ENCODE data around the gene LAMA4. TPM values are rescaled to one million over a fixed set of nuclear protein-coding genes. Genes with fewer than 3 reads are reported as not detected.

The LAMA4 gene
- total RNA-seq, 1 donor from 2014 or later = 18.0 TPM

DNA sequence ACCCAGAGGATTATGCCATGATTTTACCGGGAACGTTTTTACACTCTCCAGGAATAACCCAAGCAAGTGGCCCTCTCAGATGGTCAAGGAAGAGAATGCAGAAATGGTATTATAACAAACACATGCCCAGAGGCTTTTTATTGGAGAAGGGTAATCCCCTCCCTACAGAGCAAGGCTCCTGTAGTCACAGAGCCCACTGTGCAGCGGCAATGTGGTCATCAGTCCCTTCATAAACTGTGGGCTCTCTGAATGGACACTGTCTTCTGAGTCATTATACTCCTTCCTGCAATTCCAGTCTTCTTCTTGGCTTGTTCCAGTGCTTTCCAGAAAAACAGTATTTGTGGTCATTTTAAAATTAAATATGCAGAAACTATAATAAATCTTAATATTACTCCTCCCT lies 74.7 kb downstream of the LAMA4 start:
- no peaks in the 10 kb centered on the region for H3K9me3 Mint-ChIP-seq
- no peaks in the 10 kb centered on the region for H3K27me3 Mint-ChIP-seq (ENCODE audit: low read depth)
- H3K27ac Mint-ChIP-seq (ENCODE audit: unreplicated experiment) = no peak overlapping the region
- H3K4me1 Mint-ChIP-seq = peaks cover 7% of the 10 kb centered on the region
- H3K36me3 Mint-ChIP-seq (ENCODE audit: low read depth) = peaks cover 6% of the 10 kb centered on the region
- TF ChIP-seq, protein P1, sequence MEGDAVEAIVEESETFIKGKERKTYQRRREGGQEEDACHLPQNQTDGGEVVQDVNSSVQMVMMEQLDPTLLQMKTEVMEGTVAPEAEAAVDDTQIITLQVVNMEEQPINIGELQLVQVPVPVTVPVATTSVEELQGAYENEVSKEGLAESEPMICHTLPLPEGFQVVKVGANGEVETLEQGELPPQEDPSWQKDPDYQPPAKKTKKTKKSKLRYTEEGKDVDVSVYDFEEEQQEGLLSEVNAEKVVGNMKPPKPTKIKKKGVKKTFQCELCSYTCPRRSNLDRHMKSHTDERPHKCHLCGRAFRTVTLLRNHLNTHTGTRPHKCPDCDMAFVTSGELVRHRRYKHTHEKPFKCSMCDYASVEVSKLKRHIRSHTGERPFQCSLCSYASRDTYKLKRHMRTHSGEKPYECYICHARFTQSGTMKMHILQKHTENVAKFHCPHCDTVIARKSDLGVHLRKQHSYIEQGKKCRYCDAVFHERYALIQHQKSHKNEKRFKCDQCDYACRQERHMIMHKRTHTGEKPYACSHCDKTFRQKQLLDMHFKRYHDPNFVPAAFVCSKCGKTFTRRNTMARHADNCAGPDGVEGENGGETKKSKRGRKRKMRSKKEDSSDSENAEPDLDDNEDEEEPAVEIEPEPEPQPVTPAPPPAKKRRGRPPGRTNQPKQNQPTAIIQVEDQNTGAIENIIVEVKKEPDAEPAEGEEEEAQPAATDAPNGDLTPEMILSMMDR (conservative IDR thresholded peaks at IDR 0.05) = no peak
- no peak overlapping the region for H3K4me3 Mint-ChIP-seq
- DNase-seq (ENCODE audit: low read depth, low spot score) = no peak

DNA sequence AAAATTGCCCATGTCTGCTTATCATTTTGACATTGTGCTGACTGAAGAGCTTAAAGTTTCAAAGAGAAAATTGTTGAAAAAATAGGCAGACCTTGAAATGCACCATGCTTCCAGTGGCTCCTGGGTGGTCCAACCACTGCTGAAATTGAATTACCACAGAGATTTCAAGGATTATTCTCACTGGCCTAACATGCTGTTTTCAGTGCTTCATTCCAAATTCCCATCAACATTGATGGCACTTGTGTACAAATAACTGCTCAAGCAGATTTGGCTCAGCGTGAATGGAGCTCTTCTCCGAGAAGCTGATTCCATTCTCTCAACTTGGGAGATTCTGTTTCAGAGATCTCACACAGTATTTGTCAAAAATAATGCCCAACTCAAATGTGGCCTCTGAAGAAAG lies 75.5 kb downstream of the LAMA4 start:
- no peaks in the 10 kb centered on the region for H3K9me3 Mint-ChIP-seq
- no peaks in the 10 kb centered on the region for H3K27me3 Mint-ChIP-seq (ENCODE audit: low read depth)
- no peak overlapping the region for H3K27ac Mint-ChIP-seq (ENCODE audit: unreplicated experiment)
- TF ChIP-seq, protein P1 (conservative IDR thresholded peaks at IDR 0.05) = no peak
- H3K4me1 Mint-ChIP-seq = peaks cover 6% of the 10 kb centered on the region
- peaks cover 6% of the 10 kb centered on the region for H3K36me3 Mint-ChIP-seq (ENCODE audit: low read depth)
- no peak for DNase-seq (ENCODE audit: low read depth, low spot score)
- H3K4me3 Mint-ChIP-seq = no peak overlapping the region

DNA sequence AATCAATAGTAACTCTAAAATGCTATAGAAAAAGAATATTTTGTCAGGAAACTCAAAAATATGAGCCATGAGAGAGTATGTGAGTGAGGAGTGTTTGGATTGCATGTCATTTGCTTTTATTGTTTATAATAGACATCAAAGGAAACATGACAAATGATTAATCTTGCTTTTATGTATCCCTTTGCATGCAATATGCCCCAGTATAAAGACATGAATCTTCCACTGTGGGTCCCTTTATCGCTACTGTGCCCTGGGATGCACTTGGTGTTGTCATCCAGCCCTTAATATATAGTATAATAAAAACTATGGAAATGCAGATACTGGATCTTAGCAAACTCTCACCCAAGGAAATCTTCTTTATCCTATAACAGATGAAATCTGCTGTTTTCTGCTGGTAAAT lies 77.3 kb downstream of the LAMA4 start:
- DNase-seq (ENCODE audit: low read depth, low spot score) = no peak
- Mint-ChIP-seq H3K4me1 (peaks cover 15% of the 10 kb centered on the region), H3K4me3 (no peak overlapping the region), H3K36me3 (ENCODE audit: low read depth) (peaks cover 6% of the 10 kb centered on the region), H3K9me3 (no peaks in the 10 kb centered on the region), H3K27ac (ENCODE audit: unreplicated experiment) (no peak overlapping the region), H3K27me3 (ENCODE audit: low read depth) (no peaks in the 10 kb centered on the region)
- TF ChIP-seq, protein P1 (conservative IDR thresholded peaks at IDR 0.05) = no peak

DNA sequence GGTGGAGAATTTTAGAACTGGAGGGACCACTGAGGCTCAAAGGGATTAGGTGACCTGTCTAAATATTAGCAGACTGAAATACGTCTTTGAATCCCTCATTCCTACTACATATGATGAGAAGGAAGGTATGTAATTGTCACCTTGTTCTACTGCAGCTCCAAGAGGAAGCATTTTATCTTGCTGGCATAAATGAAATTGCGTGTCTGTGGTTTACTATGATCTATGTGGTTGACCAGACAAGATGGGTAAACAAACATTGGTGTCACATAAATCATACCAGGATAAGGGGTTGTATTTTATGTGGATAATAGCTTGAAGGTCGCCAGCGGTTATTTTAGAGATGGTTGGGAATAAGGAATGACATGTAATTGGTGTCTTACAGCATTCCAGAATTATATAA lies 78.2 kb downstream of the LAMA4 start:
- TF ChIP-seq, protein P1 (conservative IDR thresholded peaks at IDR 0.05) = no peak
- H3K27me3 Mint-ChIP-seq (ENCODE audit: low read depth) = no peaks in the 10 kb centered on the region
- no peak overlapping the region for H3K4me3 Mint-ChIP-seq
- peaks cover 6% of the 10 kb centered on the region for H3K36me3 Mint-ChIP-seq (ENCODE audit: low read depth)
- H3K9me3 Mint-ChIP-seq = no peaks in the 10 kb centered on the region
- peaks cover 15% of the 10 kb centered on the region for H3K4me1 Mint-ChIP-seq
- no peak for DNase-seq (ENCODE audit: low read depth, low spot score)
- no peak overlapping the region for H3K27ac Mint-ChIP-seq (ENCODE audit: unreplicated experiment)

DNA sequence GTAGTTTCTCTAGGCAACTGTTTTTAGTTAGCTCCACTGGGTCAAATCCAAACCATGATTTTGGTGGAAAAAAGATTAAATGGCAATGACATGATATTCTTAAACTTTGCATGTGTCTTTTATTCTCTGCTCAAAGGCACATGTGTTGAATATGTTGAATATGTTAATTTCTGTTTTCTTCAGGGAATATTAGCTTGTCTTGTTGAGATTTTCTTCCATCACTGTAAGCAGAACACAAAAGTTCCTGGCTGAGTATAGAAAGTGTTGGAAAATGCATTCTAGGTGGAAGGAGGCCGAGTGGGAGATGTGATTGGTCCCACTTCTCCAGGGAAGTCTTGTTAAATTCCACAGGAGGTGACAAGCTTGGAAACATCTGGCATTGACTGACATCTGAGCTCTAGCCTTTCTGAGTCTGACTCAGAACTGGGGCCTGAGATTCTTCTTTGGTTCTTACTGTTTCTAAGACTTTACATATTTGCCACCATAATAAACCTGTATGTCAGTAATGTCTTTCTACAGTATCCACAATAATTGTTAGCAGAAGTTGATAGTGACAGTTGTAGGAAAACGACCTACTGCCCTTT lies 81.1 kb downstream of the LAMA4 start:
- Mint-ChIP-seq H3K9me3 (no peaks in the 10 kb centered on the region), H3K4me3 (no peak overlapping the region), H3K27me3 (ENCODE audit: low read depth) (no peaks in the 10 kb centered on the region)

More for the DNA sequence above, 81.1 kb downstream of the LAMA4 start:
- no peak for DNase-seq (ENCODE audit: low read depth, low spot score)
- Mint-ChIP-seq H3K27ac (ENCODE audit: unreplicated experiment) (peak overlapping the region; percentile 87), H3K36me3 (ENCODE audit: low read depth) (peaks cover 6% of the 10 kb centered on the region), H3K4me1 (peaks cover 8% of the 10 kb centered on the region)
- TF ChIP-seq, protein P1 (conservative IDR thresholded peaks at IDR 0.05) = no peak

Measured in neural crest cell (in vitro differentiated cells).